Activated CD4-positive, alpha-beta T cell treated with anti-CD3 and anti-CD28 coated beads for 24 hours (primary cell): ENCODE data around the gene PSD.

Experiments
- DNase-seq, 2 donors: peaks; one replicate each; pipeline ENCODE4 v3.0.0-alpha.2; 2020; ENCODE audit warnings: low read depth in 2 of 2

PSD gene

DNA sequence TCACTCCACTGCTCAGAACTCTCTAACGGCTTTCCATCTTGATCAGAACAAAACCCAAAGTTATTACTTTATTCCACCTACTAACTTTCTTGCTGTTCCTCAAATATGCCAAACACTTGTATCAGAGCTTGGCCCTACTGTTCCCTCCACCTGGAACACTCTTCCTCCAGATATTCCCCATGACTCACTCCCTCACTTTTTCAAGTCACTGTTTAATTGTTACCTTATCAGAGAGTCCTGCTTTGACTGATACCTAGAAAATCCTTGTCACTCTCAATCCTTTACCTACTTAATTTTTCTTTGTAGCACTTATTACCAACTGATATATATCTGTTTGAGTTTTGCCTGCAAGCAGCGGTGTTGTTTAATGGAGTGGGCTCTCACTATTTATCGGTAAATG lies 28.7 kb downstream of the PSD start:
- no peak for DNase-seq

DNA sequence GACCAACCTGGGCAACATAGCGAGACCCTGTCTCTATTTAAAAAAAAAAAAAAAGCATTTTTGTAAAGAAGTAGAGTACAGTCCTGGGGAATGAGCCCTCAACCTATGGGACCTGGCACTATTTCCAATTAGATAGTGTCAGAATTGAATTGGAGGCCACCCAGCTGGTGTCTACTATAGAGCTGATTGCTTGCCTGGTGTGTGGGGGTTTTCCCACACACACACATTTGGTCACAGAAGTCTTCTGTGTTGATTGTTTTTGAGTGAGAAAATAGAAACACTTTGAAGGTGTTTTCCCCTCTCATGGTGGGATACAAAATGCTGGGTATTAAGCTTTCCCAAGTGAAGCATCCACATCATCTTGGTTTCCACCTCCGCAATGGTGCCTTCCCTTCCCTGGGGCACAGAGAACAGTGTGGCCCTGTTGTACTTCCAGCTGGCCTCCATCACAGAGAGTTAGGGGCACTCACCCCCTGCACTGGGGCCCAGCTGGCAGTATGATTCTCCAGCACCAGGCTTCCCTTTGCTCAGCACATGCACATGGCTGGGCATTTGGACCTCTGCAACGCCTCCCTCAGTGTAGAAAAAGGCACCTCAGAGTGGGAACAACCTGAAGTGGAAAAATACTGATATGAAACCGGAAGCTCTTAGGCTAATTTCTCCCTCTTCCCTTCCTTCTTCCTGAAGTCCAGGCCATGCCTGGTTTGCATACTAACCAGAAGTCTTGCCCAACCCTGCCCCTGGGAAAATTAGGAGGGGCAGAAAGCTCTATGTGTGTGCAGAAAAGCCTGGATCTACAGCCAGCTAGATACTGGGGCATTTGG lies 33.8 kb downstream of the PSD start:
- DNase-seq = no peak

DNA sequence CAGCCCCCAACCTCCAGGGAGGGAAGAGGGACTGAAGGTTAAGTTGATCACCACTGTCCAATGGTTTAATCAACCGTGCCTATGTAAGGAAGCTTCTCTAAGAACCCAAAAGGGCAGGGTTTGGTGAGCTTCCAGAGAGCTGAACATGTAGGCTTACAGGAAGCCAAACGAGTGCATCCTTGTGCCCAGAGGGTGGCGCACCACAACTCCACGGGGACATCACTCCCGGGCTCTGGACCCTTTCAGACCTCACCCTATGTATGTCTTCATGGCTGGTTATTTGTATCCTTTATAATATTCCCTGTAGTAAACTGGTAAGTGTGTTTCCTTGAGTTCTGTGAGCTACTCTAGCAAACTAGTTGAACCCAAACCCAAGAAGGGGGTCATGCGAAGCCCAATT lies 34.5 kb downstream of the PSD start:
- DNase-seq = no peak

DNA sequence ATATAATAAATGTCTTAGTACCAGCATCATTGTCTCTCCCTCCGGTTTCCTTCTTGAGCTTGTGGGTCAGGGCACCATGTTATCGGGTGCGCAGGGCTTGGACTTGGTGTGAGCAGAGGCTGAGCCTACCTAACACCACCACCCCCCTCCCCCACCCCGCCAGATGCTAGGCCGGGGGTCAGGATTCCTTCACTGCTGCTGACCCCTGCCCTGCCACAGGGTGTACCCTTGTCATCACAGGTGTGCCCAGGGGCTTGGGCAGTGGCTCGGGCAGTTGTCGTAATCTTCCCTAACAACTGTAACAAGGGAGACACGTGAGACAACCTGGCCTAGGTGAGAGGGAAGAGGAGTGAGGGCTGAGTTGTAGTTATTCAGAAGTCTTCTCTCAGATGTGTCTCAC lies 35.7 kb downstream of the PSD start:
- DNase-seq = no peak

DNA sequence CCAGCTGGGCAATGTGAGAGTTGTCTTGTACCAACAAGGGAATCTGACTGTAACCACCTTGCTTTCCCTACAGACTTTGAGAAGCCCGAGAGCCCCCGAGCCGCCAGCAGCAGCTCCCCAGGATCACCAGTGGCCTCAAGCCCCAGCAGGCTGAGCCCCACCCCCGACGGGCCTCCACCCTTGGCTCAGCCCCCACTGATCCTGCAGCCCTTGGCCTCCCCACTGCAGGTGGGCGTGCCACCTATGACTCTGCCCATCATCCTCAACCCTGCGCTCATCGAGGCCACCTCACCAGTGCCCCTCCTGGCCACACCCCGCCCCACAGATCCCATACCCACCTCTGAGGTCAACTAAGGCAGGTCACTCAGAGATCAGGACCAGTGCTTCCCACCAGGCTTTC lies 36.6 kb downstream of the PSD start:
- no peak for DNase-seq

DNA sequence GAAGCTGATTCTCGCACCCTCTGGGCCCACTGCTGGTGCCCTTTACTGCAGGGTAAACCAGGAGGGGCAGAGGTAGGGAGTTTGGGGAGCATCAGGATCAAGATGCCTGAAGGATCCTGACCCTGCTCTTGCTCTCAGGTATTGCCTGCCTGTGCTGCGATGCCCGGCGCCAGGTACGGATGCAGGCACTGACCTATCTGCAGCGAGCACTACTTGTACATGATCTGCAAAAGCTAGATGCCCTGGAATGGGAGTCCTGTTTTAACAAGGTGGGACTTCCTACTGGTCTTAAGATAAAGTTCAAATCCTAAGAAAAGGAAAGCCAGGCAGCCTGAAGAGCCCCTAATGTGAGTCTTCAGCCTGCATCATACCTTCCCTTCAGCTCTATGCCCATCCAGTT lies 39.2 kb downstream of the PSD start:
- DNase-seq = no peak

DNA sequence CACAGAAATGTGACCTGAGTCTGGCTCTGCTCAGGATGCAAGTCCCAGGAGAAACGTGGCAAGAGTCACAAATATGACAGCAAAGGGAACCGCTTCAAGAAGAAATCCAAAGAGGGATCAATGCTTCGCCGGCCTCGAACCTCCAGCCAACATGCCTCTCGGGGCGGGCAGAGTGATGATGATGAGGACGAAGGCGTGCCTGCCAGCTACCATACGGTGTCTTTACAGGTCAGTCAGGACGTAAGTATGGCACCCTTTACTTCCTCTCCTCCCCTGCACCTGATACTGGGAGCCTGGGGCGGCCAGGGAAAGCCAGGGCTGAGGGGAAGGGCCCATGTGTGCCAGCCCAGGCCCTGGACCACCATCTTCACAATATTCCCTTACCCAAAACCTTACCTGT lies 41.7 kb downstream of the PSD start:
- DNase-seq = no peak

DNA sequence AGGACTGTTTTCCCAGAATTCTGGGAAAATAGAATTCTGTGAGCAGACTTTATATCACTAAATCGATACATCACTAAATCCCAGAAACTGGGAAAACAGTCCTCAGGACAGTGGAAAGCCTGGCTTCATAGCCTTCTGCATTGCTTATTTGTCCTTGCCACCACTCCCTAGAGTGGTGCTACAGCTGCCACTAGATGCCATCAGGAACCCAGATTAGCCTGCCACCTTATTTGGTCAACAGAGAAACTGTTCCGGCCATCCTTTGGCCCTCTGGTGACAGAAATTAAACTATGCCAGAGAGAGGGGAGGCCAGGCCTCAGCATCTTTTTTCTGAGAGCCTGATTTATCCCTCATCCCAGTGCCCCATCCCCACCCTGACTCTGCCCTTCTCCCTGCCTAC lies 42.7 kb downstream of the PSD start:
- DNase-seq = no peak

DNA sequence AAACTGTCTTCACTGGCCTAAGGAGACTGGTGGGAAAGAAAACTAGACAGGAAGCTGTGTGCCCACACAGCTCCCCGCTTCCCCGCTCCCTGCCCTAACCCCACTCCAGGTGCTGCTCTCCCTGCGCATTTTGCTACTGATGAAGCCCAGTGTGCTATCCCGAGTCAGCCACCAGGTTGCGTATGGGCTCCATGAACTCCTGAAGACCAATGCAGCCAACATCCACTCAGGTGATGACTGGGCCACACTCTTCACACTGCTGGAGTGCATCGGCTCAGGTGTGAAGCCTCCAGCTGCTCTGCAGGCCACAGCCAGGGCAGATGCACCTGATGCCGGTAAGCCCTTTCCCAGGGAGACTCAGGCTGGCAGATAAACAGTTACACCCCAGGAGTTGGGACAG lies 43.3 kb downstream of the PSD start:
- no peak for DNase-seq

DNA sequence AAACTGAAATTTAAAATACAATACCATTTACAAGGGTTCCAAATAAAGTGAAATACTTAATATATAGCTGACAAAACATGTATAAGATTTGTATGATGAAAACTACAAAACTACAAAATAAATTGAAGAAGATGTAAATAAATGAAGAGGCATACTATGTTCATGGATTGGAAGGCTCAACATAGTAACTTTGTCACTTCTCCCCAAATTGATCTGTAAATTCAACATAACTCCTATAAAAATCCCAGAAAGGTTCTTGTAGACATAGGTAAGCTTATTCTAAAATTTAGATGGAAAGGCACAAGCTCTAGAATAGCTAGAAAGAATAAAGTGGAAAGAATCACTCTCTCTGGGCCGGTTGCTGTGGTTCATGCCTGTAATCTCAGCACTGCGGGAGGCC lies 47.3 kb downstream of the PSD start:
- no peak for DNase-seq

DNA sequence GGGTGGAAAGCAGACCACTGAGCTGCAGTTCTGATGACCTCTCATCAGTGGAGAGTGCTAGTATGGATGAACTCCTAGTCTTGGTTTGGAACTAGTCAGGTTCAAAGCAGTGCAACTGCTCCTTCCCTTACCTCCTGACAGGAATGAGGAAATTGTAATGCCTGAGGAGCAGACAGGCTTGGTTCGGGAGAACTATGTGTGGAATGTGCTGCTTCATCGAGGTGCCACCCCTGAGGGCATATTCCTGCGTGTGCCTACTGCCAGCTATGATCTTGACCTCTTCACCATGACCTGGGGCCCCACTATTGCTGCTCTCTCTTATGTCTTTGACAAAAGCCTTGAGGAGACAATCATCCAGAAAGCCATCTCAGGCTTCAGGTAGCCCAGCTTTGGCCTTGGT lies 50.5 kb downstream of the PSD start:
- DNase-seq = no peak

DNA sequence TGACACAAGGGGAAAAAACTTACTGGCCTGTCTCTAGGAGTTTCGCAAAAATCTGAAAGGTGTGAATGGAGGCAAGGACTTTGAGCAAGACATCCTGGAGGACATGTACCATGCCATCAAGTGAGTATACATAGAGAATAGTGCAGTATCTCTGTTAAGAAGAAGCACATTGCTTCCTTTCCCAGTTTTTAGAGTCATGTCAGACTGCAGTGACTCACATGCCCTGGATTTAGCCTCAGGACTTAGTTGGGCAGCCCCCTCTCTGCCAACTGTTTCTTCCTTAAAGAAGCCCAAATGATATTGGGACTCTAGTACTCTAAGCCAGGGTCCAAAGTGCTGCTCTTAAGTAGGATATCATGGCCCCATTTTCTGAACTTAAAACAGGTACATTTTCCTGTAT lies 51.1 kb downstream of the PSD start:
- no peak for DNase-seq

DNA sequence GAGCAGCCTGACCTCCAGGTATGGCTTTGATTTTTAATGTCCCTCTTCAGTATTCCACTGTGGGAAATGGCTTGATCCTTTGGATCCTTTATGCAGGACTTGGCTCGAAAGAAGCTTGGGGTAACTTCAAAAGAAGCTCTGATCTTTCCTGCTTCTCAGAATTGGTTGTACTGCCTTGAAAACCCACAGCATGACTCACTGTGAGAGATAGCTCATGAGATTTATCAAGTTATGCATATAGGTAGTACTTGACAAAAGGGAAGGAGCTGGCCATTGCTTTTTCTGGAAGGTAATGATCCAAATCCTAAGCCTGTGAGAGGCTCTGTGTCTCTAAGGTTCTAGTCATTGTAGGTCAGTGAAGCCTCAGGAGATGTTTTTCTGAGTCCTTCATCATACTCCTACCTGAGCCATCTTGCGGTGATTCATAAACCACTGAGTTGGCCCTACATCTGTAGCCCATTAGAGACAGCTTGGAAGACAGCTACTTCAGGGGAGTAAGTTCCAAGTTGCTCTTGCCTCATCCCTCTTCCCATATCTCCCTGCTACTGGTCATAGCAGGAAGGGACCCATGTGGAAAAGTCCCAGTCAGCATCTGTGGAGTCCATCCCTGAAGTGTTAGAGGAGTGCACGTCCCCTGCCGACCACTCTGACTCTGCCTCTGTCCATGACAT lies 59.7 kb downstream of the PSD start:
- DNase-seq = no peak

DNA sequence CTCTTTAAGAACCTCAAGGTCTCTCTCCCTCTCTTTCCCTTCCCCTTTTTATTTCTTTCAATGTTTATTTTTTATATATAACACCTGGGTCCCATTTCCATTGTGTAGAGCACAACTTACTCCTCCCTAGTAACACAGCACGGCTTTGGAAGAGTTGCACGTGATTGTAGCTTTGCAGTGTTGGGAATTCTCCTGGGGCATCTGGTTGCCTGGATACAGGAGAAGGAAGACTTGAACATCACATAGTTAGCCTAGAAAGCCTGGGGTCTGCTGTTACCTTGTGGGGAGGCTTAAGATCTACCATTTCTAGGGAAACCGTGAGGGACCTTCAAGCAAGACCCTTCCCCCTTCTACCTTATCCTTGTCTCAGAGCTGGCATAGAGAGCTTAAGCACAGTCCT lies 64.1 kb downstream of the PSD start:
- DNase-seq = no peak
